ENCODE data around the gene HIPK1. TPM values are rescaled to one million over a fixed set of nuclear protein-coding genes. Genes with fewer than 3 reads are reported as not detected.

HIPK1 gene
- total RNA-seq, 1 donor from 2014 or later, result 52.3 TPM

DNA sequence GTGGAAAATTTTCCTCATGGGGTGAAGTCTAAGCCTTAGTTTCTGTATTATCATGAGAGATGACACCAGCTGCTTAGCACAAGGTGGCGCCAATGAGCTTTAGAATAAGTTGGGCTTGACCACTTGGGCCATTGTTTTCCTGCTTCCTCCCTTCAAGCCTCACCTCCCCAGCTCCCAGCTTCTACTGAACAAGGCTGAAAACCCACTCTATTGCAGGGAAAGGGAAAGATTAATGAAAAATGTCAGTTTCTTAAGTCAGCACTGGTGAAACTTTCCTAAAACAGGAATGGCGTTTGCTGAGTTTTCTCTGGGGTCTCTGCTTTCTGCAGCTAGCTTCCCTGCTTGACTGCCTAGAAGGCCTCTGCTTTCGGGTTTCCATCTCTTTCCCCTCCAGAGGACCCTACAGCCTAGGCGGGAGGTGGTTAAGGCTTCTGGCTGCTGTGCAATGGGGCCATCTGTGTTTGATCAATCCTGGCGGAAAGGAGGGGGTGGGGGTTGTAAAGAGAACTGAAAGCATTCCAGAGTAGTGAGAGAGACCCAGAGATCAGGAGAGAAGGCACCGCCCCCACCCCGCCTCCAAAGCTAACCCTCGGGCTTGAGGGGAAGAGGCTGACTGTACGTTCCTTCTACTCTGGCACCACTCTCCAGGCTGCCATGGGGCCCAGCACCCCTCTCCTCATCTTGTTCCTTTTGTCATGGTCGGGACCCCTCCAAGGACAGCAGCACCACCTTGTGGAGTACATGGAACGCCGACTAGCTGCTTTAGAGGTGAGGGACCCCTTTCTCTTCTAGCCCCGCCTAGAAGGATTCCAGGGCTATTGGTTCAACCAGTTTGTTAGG lies 50.0 kb downstream of the HIPK1 start, which contains the start of gene OLFML3:
Gene OLFML3 (plus strand): TSS at position 612 of the 840 bp plus-strand sequence. CDS start 43 bp downstream, at position 655.
- Histone ChIP-seq H3K4me3 (peak within 1 kb of the TSS; percentile 45 to 46), H3K9me3 (no peaks in the 10 kb centered on the region), H3K27me3 (no peaks in the 10 kb centered on the region), H3K4me1 (peaks cover 79% of the 10 kb centered on the region), H3K27ac (peak within 1 kb of the TSS; percentile 90), H3K36me3 (peaks cover 0 to 4% of the 10 kb centered on the region in 2 donors)
- intact Hi-C loops (cut with DNase I), result loop anchor here (10.0 kb wide), 1 partner anchor 144 kb away; no protein-coding TSS in a partner anchor
- DNase-seq (ENCODE audit: extremely low spot score in 2 of 2), result peak in 1 of 2 donors; percentile 96
- TF ChIP-seq POLR2AphosphoS5 (IDR thresholded peaks at IDR 0.05; ENCODE audit: insufficient read depth in 1 of 2, low read depth in 1 of 2), result peak in 1 of 2 donors; percentile 79
- TF ChIP-seq POLR2A (IDR thresholded peaks at IDR 0.05), result peak in 1 of 2 donors; percentile 71
- TF ChIP-seq, protein P1, sequence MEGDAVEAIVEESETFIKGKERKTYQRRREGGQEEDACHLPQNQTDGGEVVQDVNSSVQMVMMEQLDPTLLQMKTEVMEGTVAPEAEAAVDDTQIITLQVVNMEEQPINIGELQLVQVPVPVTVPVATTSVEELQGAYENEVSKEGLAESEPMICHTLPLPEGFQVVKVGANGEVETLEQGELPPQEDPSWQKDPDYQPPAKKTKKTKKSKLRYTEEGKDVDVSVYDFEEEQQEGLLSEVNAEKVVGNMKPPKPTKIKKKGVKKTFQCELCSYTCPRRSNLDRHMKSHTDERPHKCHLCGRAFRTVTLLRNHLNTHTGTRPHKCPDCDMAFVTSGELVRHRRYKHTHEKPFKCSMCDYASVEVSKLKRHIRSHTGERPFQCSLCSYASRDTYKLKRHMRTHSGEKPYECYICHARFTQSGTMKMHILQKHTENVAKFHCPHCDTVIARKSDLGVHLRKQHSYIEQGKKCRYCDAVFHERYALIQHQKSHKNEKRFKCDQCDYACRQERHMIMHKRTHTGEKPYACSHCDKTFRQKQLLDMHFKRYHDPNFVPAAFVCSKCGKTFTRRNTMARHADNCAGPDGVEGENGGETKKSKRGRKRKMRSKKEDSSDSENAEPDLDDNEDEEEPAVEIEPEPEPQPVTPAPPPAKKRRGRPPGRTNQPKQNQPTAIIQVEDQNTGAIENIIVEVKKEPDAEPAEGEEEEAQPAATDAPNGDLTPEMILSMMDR (IDR thresholded peaks at IDR 0.05), result peak; percentile 54 to 76 (median 74)

DNA sequence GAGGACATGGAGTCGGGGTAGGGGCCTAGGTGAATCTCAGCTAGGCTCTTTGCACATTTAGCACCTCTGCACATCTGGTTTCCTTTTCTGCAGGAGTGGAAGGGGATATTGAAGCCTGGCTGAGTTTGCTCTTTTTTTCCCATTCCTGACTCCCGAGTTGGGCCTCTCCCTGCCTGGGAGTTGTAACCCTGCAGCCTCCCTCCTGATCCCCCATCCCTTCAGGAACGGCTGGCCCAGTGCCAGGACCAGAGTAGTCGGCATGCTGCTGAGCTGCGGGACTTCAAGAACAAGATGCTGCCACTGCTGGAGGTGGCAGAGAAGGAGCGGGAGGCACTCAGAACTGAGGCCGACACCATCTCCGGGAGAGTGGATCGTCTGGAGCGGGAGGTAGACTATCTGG lies 51.0 kb downstream of the HIPK1 start:
- Histone ChIP-seq H3K4me3 (peak overlapping the region; percentile 45 to 46), H3K36me3 (no peaks in the 10 kb centered on the region), H3K27me3 (no peaks in the 10 kb centered on the region), H3K4me1 (peaks cover 84% of the 10 kb centered on the region), H3K9me3 (no peaks in the 10 kb centered on the region), H3K27ac (peak overlapping the region; percentile 90)
- intact Hi-C loops (cut with DNase I), result loop anchor here (10.0 kb wide), 1 partner anchor 235 kb away; no protein-coding TSS in a partner anchor
- no peak for DNase-seq (ENCODE audit: extremely low spot score in 2 of 2)
- peak in 1 of 2 donors; percentile 49 for TF ChIP-seq POLR2AphosphoS5 (IDR thresholded peaks at IDR 0.05; ENCODE audit: insufficient read depth in 1 of 2, low read depth in 1 of 2)
- TF ChIP-seq, protein P1 (IDR thresholded peaks at IDR 0.05), result no peak
- TF ChIP-seq POLR2A (IDR thresholded peaks at IDR 0.05), result no peak

DNA sequence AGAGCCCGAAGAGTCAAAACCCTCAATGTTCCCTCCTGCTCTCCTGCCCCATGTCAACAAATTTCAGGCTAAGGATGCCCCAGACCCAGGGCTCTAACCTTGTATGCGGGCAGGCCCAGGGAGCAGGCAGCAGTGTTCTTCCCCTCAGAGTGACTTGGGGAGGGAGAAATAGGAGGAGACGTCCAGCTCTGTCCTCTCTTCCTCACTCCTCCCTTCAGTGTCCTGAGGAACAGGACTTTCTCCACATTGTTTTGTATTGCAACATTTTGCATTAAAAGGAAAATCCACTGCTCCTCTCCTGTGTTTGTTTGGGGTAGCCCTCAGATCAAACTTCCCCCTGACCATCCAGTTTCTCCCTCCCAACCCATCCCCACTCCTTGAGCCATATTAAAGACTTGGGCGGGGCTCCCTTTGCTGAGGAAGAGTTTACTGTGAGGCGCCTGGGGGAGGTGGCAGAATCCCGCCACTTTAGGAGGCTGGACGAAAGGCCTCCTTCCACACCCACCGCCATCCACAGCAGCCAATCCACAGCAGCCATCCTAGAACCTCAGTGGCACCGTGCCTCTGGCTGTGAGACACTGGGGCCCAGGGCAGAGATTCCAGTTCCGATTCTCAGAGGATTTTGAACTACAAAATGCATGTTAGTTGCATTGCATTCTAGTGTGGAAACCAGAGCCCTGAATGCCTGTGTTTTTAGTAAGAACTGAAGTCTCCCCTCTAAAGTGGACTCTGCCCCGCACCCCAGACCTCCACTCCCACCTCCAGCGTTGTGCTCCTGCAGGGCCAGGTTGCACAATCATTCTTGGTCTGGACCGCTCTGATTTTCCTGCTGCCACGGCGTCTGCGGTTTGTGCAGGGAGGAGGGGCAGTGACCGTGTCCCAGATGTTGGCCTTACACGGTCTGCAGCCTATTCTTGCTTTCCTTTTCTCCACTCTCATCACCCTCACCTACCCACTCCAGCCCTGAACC lies 53.1 kb downstream of the HIPK1 start:
- intact Hi-C loops (cut with DNase I), result loop anchor here (10.0 kb wide), 1 partner anchor 233 kb away; no protein-coding TSS in a partner anchor
- Histone ChIP-seq H3K36me3 (no peaks in the 10 kb centered on the region), H3K4me1 (peaks cover 65% of the 10 kb centered on the region), H3K4me3 (peak overlapping the region; percentile 45 to 46), H3K9me3 (no peaks in the 10 kb centered on the region), H3K27me3 (no peaks in the 10 kb centered on the region), H3K27ac (peak overlapping the region; percentile 90)
- TF ChIP-seq POLR2A (IDR thresholded peaks at IDR 0.05), result peak in 1 of 2 donors; percentile 15
- TF ChIP-seq POLR2AphosphoS5 (IDR thresholded peaks at IDR 0.05; ENCODE audit: insufficient read depth in 1 of 2, low read depth in 1 of 2), result peak; percentile 8 to 79
- TF ChIP-seq, protein P1 (IDR thresholded peaks at IDR 0.05), result no peak
- DNase-seq (ENCODE audit: extremely low spot score in 2 of 2), result peak in 1 of 2 donors; percentile 92

DNA sequence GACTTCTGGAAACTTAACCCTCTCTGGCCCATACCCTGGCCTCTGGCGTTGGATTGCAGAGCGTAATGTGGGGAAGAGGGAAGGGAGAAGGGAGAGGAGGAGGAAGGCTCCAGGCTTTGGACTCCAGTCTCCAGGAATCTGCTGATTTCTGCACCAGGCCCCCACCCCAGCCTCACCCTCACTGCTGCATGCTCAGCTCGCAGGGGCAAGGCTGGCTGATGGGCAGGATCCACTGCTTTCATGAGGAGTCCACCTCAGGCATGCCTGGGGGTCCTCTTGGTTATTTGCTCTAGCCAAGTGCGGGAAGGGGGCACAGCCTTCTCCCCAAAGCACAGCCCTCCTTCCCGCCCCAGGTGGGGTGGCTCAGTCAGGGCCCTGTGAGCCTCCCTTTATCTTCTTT lies 53.8 kb downstream of the HIPK1 start:
- DNase-seq (ENCODE audit: extremely low spot score in 2 of 2), result no peak
- Histone ChIP-seq H3K9me3 (no peaks in the 10 kb centered on the region), H3K27ac (peak overlapping the region; percentile 90), H3K4me3 (peak overlapping the region; percentile 35 to 45), H3K27me3 (no peaks in the 10 kb centered on the region), H3K36me3 (no peaks in the 10 kb centered on the region), H3K4me1 (peaks cover 58% of the 10 kb centered on the region)
- peak in 1 of 2 donors; percentile 5 for TF ChIP-seq POLR2AphosphoS5 (IDR thresholded peaks at IDR 0.05; ENCODE audit: insufficient read depth in 1 of 2, low read depth in 1 of 2)
- TF ChIP-seq, protein P1 (IDR thresholded peaks at IDR 0.05), result no peak
- intact Hi-C loops (cut with DNase I), result loop anchor here (10.0 kb wide), 1 partner anchor 232 kb away; no protein-coding TSS in a partner anchor

All from vagina (tissue), 2 donors.